ENCODE measurements around the gene HARS1. TPM values are rescaled to one million over a fixed set of nuclear protein-coding genes. Genes with fewer than 3 reads are reported as not detected.

HARS1 gene
- total RNA-seq = 10 to 100 TPM; 30.3 to 41.8 (median 35.8) TPM
- polyA plus RNA-seq = 10 to 100 TPM; 52.7 to 53.2 TPM
- long read RNA-seq, donor 1, transcript HARS-215 (13 exons, 1,945 nt) = major isoform, 54 of 70 reads
- long read RNA-seq, donor 1, partial matches to known transcripts = 10 of 70 reads
- long read RNA-seq, donor 1, other reads (novel, unspliced or antisense) = 3 of 70 reads
- long read RNA-seq, donor 2, transcript HARS-215 (13 exons, 1,945 nt) = major isoform, 35 of 45 reads
- long read RNA-seq, donor 2, partial matches to known transcripts = 4 of 45 reads
- long read RNA-seq, donor 2, other reads (novel, unspliced or antisense) = 3 of 45 reads
- long read RNA-seq, donor 3, transcript HARS-215 (13 exons, 1,945 nt) = major isoform, 154 of 178 reads
- long read RNA-seq, donor 3, partial matches to known transcripts = 6 of 178 reads
- long read RNA-seq, donor 3, other reads (novel, unspliced or antisense) = 14 of 178 reads

GRCh38 chr5:140690941-140691924 lies at the start of gene HARS1, which contains the start of gene HARS2:
Gene HARS1, minus strand, starts transcription at chr5:140691370. Its CDS starts 66 bp downstream, at chr5:140691304.
Gene HARS2, plus strand, starts transcription at chr5:140691455. Its CDS starts 194 bp downstream, at chr5:140691649.
- no peaks in the 10 kb centered on the region for H3K9me3 ChIP-seq
- H3K4me3 ChIP-seq = peak within 1 kb of the TSS; percentile 60 to 96 (median 83)
- peak in 2 of 9 donors; percentile 30 to 38 for TF ChIP-seq CTCF (IDR thresholded peaks at IDR 0.05)
- H3K27ac ChIP-seq = peak within 1 kb of the TSS; percentile 65 to 96 (median 88)
- peaks cover 0 to 44% (median 32%) of the 10 kb centered on the region in 9 donors for H3K4me1 ChIP-seq
- intact Hi-C loops (cut with DNase I) = loop anchor here in 2 of 10 donors (2.0 to 10.0 kb wide), 3 partner anchors 26 to 286 kb away; partner anchors contain the start of genes ANKHD1 (in 1 of the 2), IK (in 1 of the 2), NDUFA2 (in 1 of the 2) and WDR55 (in 1 of the 2)
- WGBS, 2 donors = 0 to 1% methylated on average over 61 of the region's 61 CpGs
- peaks cover 0 to 68% (median 40%) of the 10 kb centered on the region in 9 donors for H3K36me3 ChIP-seq
- peak; percentile 97 to 99 (median 98) for ATAC-seq
- no peaks in the 10 kb centered on the region for H3K27me3 ChIP-seq
- DNase-seq = peak; percentile 87 to 92

GRCh38 chr5:140737486-140737885 lies 46.3 kb upstream of the HARS1 start:
- Histone ChIP-seq H3K4me1 (no peaks in the 10 kb centered on the region), H3K27me3 (peaks cover 0 to 53% (median 21%) of the 10 kb centered on the region in 7 donors), H3K27ac (no peak overlapping the region), H3K4me3 (no peak overlapping the region), H3K36me3 (no peaks in the 10 kb centered on the region), H3K9me3 (peaks cover 0 to 13% (median 0%) of the 10 kb centered on the region in 11 donors)
- WGBS, 2 donors = 67 to 68% methylated on average over 1 of the region's 1 CpG
- ATAC-seq (no peak), DNase-seq (no peak)
- intact Hi-C loops (cut with DNase I) = loop anchor here in 2 of 10 donors (5.0 to 10.0 kb wide), 2 partner anchors 365 to 373 kb away; partner anchors contain the start of gene SLC4A9 (in 1 of the 2)
- TF ChIP-seq CTCF (IDR thresholded peaks at IDR 0.05) = no peak

- peaks cover 0 to 77% (median 36%) of the 10 kb centered on the region in 7 donors for H3K27me3 ChIP-seq
- TF ChIP-seq CTCF (IDR thresholded peaks at IDR 0.05) = peak in 7 of 9 donors; percentile 26 to 70 (median 46)
- no peaks in the 10 kb centered on the region for H3K4me1 ChIP-seq
- peak in 1 of 8 donors; percentile 80 for ATAC-seq
- H3K27ac ChIP-seq = no peak overlapping the region
- peaks cover 0 to 7% (median 0%) of the 10 kb centered on the region in 11 donors for H3K9me3 ChIP-seq
- WGBS, 2 donors = 47 to 50% methylated on average over 7 of the region's 7 CpGs
- intact Hi-C loops (cut with DNase I) = loop anchor here in 2 of 10 donors (5.0 to 10.0 kb wide), 2 partner anchors 362 to 370 kb away; partner anchors contain the start of gene SLC4A9 (in 1 of the 2)
- no peak for DNase-seq
- no peaks in the 10 kb centered on the region for H3K36me3 ChIP-seq
- H3K4me3 ChIP-seq = no peak overlapping the region
Measured at GRCh38 chr5:140734354-140734753, 43.2 kb upstream of the HARS1 start.
